Tibial artery (tissue), 4 donors: ENCODE data around the gene KIF12.
"Not testable (repeated sequence)": the region's sequence is repeated elsewhere in the genome, so short reads cannot be mapped to it uniquely, and the experiment has no call there.

Source experiments
- DNase-seq, 2 donors: peaks; one replicate each; pipeline ENCODE4 v3.0.0-alpha.2; 2019
- H3K27ac ChIP-seq, 2 donors: fragments of 200-600 bp; sonication (generic) in 1 of 2; 1 replicate in 1 of 2; 2 replicates in 1 of 2; pipeline ENCODE4 v1.5.1; 2018 to 2019; ENCODE audit warnings: mild to moderate bottlenecking in 1 of 2
- H3K27me3 ChIP-seq, 2 donors: fragments of 200-600 bp; sonication (generic) in 1 of 2; one replicate each; pipeline versions ENCODE4 v1.5.1 to v1.6.0; 2016 to 2019
- H3K36me3 ChIP-seq, 3 donors: fragments of 200-600 bp; sonication (generic) in 2 of 3; one replicate each; pipeline ENCODE4 v1.5.1; 2016 to 2019; ENCODE audit warnings: mild to moderate bottlenecking in 2 of 3
- H3K4me1 ChIP-seq, 4 donors: fragments of 200-600 bp; sonication (generic) in 2 of 4; 1 replicate in 3 of 4; 2 replicates in 1 of 4; pipeline ENCODE4 v1.5.1; 2016 to 2019
- H3K4me3 ChIP-seq, 2 donors: fragments of 200-600 bp; sonication (generic) in 1 of 2; 1 replicate in 1 of 2; 2 replicates in 1 of 2; pipeline ENCODE4 v1.5.1; 2018 to 2019; ENCODE audit warnings: mild to moderate bottlenecking in 2 of 2
- H3K9me3 ChIP-seq, 3 donors: fragments of 200-600 bp; sonication (generic) in 1 of 3; one replicate each; pipeline ENCODE4 v1.5.1; 2016 to 2019
- CTCF ChIP-seq, 2 experiments: fragments of 200-600 bp in 1 of 2; fragments of 450-650 bp in 1 of 2; IDR thresholded peaks; one replicate each; pipeline ENCODE4 v1.5.1; 2017 to 2019; ENCODE audit warnings: antibody characterized with exemption in 2 of 2, mild to moderate bottlenecking in 1 of 2, moderate library complexity in 1 of 2
- intact Hi-C: fragments of 100-400 bp; cut with DNase I; formaldehyde crosslinking; loops from one replicate; pipeline ENCODE4 v1.15.0; 2023; ENCODE audit warnings: low total_unique reads

The KIF12 gene

GRCh38 chr9:114131808-114132549 lies 32.9 kb upstream of the KIF12 start:
- TF ChIP-seq CTCF (IDR thresholded peaks at IDR 0.05) = no peak
- intact Hi-C loops = no loop called here
- DNase-seq = no peak
- Histone ChIP-seq H3K4me1 (no peaks in the 10 kb centered on the region), H3K27ac (no peak overlapping the region), H3K9me3 (peaks cover 0 to 14% (median 8%) of the 10 kb centered on the region in 3 donors), H3K27me3 (no peaks in the 10 kb centered on the region), H3K4me3 (no peak overlapping the region), H3K36me3 (no peaks in the 10 kb centered on the region)

- Histone ChIP-seq H3K27ac (no peak overlapping the region), H3K36me3 (no peaks in the 10 kb centered on the region), H3K9me3 (peaks cover 0 to 16% (median 8%) of the 10 kb centered on the region in 3 donors), H3K27me3 (no peaks in the 10 kb centered on the region), H3K4me3 (no peak overlapping the region), H3K4me1 (no peaks in the 10 kb centered on the region)
- intact Hi-C loops = no loop called here
- DNase-seq = no peak
- no peak for TF ChIP-seq CTCF (IDR thresholded peaks at IDR 0.05)
These were observed 31.7 kb upstream of the KIF12 start for GRCh38 chr9:114130624-114131277.

- H3K4me3 ChIP-seq = no peak overlapping the region
- intact Hi-C loops = no loop called here
These were observed 31.0 kb upstream of the KIF12 start for GRCh38 chr9:114130141-114130540.

GRCh38 chr9:114128759-114129158 lies 29.7 kb upstream of the KIF12 start:
- H3K36me3 ChIP-seq, DNase-seq, H3K27ac ChIP-seq, H3K4me3 ChIP-seq, H3K4me1 ChIP-seq, intact Hi-C loops, H3K27me3 ChIP-seq: not testable (repeated sequence)
- H3K9me3 ChIP-seq = peaks cover 0 to 16% (median 8%) of the 10 kb centered on the region in 3 donors

More at GRCh38 chr9:114130141-114130540, 31.0 kb upstream of the KIF12 start:
- H3K27ac ChIP-seq = no peak overlapping the region
- H3K9me3 ChIP-seq = peaks cover 0 to 16% (median 8%) of the 10 kb centered on the region in 3 donors
- no peaks in the 10 kb centered on the region for H3K4me1 ChIP-seq
- no peaks in the 10 kb centered on the region for H3K36me3 ChIP-seq
- no peak for DNase-seq
- no peak for TF ChIP-seq CTCF (IDR thresholded peaks at IDR 0.05)
- no peaks in the 10 kb centered on the region for H3K27me3 ChIP-seq

- intact Hi-C loops = no loop called here
- Histone ChIP-seq H3K27ac (no peak overlapping the region), H3K4me1 (peaks cover 0 to 5% (median 0%) of the 10 kb centered on the region in 4 donors), H3K9me3 (peaks cover 0 to 16% (median 8%) of the 10 kb centered on the region in 3 donors), H3K36me3 (no peaks in the 10 kb centered on the region), H3K27me3 (no peaks in the 10 kb centered on the region), H3K4me3 (no peak overlapping the region)
- DNase-seq = no peak
- no peak for TF ChIP-seq CTCF (IDR thresholded peaks at IDR 0.05)
These were observed 27.4 kb upstream of the KIF12 start for GRCh38 chr9:114126247-114127060.
